Measurements from ENCODE around the gene MAPK11.

MAPK11 gene

GRCh38 chr22:50269970-50270665 lies at the start of gene MAPK11:
Gene MAPK11 (minus strand): TSS chr22:50270380. CDS start chr22:50270292, 88 bp downstream.
- DNase-seq = peak; percentile 52 to 66

DNA sequence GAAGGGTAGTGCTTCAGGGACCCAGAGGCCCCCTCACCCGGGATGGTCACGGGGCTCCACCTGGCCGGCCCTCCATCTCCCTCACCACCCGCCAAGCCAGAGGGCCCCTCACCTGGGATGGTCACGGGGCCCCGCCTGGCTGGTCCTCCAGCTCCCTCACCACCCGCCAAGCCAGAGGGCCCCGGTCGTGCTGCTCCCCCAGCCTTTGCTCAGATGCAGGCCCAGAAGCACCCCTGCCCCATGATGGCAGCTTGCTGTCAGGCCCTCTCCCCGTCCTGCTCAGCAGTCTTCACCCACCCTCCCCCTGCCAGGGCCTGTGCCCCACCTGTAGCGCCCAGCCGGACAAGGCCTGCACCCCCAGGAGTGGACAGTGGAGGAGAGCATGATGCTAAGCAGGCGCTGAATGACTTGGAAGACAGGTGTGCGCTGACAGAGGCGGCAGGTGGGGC lies 49.3 kb upstream of the MAPK11 start:
- DNase-seq = no peak

- peak; percentile 54 to 72 for DNase-seq
Measured at GRCh38 chr22:50318698-50319411, 48.7 kb upstream of the MAPK11 start.

DNA sequence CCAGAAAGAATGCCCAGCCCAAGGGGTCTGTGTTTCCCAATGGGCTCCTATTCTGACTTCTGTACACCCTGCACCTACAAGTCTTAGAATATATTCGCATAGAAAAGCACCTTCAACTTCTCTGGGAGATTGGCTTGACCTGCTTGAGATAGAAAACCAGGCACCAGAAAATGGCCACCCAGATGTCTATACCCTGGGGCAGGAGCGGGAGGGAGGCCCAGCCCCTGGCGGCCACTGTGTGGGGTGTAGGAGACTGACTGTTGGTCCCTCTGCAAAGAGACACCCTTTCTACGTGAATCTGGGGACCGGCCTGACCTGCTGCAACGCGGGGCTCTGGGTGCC lies 48.1 kb upstream of the MAPK11 start:
- no peak for DNase-seq

DNA sequence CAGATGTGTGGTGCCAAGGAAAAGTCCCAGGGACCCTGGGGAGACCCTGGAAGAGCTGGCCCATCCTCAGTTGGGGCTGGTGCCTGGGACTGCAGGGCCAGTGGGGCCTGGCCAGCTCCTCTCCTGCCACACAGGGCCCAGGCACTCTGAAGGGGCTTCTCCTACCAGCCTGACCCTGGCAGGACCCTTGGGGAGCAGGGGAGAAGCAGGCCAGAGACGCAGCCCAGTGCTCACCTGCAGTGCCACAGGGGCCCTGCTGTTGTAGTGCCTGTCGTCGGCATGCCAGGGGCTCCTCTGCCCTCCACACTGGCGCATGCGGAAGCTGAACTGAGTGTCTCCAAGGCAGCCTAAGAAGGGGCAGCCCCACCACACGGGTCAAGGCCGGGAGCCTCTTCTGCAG lies 47.5 kb upstream of the MAPK11 start:
- no peak for DNase-seq

DNA sequence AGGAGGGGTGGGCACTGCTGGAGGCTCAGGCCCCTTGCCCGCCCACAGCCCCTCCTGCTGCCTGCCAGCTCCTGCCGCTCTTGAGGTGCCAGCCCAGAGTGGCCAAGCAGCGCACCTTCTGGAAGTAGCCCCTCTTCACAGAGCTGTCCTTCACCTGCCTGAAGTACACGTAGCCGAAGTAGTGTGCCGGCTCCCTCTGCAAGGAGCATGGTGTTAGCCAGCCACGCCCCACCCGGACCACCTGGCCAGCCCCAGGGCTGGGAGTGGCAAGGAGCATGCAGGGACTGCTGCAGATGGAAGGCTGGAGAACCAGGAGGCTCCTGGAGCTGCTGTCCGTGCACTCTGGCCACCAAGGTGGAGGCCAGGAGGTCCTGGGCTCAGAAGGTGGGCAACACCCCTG lies 47.0 kb upstream of the MAPK11 start:
- no peak for DNase-seq

DNA sequence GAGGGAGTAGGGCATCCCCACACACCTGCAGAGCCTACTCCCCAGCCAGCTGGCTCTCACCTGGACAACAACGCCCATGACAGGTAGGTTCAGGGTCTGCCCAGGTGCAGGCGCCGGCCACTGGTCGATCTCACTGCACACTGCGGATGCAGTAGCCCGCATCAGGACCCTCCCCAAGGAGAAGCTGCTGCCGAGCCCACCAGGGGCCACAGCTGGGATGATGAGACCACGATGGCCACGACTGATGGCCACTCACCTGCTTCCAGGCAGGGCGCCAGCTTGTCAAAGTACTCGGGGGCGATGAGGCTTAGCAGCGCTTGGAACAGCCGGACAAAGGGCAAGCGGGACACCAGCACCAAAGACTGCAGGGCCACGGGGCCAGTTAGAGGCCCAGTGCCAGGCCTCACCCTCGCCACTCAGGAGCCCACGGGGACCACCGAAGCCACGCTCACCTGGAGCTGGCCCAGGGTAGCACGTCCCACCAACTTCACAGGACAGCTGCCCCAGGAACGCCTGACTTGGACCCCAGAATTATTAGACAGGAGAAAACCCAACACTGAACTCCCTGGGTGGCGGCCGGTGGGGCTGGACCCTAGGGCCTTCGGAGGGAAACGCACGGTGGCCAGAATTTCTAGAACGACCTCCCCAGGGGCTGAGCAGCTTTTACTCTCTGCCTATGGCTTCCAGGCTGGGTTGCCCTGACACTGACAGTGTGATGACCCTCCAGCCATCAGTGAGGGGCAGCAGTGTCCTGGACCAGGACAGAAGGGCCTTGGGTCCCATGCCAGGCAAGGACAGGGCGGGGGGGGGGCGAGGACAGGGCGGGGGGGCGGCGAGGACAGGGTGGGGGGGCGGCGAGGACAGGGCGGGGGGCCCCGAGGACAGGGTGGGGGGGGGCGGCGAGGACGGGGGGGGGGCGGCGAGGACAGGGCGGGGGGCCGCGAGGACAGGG lies 46.2 kb upstream of the MAPK11 start:
- no peak for DNase-seq

GRCh38 chr22:50315289-50316113 lies 45.3 kb upstream of the MAPK11 start:
- DNase-seq = no peak

GRCh38 chr22:50314455-50315288 lies 44.5 kb upstream of the MAPK11 start:
- DNase-seq = no peak

GRCh38 chr22:50314081-50314454 lies 43.9 kb upstream of the MAPK11 start:
- no peak for DNase-seq

GRCh38 chr22:50313600-50313999 lies 43.4 kb upstream of the MAPK11 start:
- DNase-seq = no peak

DNA sequence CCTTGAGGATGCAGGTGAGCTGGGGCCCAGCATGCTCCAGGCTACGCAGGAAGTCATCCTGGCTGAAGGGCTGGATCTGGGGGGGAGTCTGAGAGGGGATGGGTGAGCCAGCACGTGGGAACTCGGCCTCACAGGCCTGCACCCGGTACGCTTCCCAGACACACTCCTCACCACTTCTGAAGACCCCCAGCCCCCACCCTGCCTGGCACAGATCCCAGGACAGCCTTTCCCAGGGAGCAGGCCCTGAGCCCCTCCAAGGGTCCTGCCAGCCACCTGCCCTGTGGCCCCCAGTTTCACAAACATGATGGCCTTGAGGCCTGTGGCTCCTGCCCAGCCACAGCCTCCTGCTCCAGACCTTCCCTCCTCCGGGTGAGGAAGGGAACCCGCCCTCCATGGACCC lies 42.8 kb upstream of the MAPK11 start:
- DNase-seq = no peak

GRCh38 chr22:50312371-50312770 lies 42.2 kb upstream of the MAPK11 start:
- no peak for DNase-seq

- no peak for DNase-seq
Measured at GRCh38 chr22:50311606-50312351, 41.6 kb upstream of the MAPK11 start.

DNA sequence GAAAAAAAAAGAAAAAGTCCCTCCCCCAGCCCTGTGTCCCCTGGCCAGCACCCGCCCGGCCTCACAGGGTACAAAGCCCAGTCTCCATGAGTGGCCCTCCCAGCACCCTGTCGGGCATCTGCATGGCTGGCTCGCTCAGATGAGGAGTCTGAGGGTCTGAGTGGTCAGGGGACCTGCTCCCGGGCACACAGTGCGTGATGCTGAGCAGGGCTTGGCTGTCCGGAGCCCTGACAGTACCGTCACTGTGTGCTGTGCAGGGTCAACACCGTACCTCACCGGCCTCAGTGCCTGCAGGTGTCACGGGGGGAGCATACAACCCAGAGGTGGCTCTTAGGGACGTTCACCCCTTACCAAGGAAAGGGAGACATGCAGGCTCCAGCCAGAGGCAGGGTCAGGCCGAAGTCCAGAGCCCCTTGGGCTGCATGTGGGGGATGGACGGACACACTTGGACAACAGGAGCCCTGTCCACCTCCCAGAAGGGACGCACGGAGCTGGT lies 40.8 kb upstream of the MAPK11 start:
- DNase-seq = no peak

DNA sequence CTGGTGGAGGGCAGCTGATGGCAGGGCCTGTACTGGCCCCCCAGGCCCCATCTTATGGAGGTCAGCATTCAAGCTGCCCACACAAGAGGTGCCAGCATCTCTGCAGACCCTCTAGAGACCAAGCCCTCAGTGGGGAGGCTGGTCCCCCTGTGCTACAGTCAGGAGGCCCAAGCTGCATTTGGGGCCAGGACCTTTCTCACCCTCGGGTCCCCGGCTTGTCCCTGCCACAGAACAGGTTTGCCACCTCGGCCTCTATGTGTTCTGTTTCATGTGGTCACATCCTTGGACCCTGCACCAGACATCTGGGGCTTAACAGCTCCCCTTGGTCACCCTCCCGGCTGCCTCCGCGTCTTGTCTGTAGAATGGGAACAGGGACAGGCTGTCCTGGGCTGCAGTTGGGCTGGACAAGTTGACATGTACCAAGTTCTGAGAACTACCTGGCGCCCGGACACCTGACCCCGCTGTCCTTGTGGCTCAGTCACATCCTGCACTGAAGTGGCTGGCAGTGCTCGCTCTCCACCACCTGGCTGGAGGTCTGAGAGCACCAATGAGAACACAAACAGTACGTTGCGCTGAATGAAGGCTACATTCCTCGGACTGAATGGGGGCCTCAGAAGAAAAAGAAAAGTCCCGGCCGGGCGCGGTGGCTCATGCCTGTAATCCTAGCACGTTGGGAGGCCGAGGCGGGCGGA lies 40.0 kb upstream of the MAPK11 start:
- peak; percentile 36 to 79 for DNase-seq

DNA sequence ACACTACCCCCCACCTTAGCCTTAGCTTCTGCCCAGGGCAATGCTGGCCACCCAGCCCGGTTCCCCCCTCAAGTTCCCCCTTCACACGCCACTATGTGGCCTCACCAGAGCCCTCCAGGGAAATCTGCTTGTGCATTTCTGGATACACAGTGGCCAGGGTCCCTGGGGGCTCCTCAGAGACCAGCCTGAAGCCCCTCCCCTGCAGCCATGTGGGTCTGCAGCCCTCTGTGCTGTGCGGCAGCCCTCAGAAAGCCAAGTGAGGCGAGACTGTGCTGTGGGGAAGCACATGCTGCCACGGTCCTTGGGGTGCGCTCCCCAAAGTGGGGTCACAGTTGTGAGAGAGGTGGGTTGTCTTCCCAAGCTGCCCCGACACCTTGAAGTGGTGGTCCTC lies 39.4 kb upstream of the MAPK11 start:
- no peak for DNase-seq

DNA sequence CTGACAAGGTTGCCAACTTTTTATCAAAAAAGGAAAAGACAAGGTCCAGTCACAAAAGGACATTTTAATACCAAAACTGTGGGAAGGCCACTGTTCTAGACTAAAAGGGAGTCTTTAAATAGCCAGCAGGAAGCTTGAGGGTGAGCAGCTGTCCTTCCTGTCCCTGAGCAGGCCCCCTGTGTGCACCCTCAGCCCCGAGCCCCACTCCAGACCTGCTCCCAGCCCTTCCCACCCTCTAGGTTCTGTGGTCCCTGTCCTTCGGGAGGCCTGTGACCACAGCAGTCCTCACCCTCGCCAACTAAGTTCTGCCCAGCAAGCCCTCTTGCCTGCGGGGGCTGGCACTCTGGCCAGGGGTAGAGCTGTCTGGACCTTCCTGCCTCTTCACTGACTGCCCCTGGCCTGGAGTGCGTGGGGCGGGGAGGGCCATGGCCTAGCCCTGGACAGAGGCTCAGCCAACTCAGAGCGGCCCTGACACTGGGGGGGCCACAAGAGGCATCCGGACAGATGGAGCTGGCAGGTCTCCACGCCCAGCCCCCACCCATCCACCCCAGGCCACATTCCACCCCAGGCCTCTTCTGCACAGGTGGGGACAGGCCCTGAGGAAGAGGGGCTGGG lies 38.9 kb upstream of the MAPK11 start:
- no peak for DNase-seq

DNA sequence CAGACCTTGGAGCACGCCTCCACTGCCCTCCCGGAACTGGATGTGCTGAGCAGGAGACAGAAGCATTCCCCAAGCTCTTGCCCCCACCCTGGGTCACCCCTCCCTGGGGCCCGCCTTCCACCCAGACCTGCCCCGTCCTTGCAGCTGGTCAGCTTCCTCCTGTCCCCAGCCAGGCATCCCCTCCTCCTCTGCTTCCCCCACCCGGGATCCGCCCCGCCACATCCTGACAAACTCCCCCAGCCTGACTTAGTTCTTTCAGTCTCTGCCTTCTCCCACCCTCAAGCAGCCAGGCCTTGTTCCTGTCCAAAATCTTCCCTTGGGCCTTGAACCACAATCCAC lies 38.4 kb upstream of the MAPK11 start:
- DNase-seq = peak; percentile 20 to 43
